Progenitor cell of endocrine pancreas (in vitro differentiated cells): ENCODE measurements around the gene S100A14. TPM values are rescaled to one million over a fixed set of nuclear protein-coding genes. Genes with fewer than 3 reads are reported as not detected.

Experiments used
- DNase-seq: peaks from one replicate; pipeline ENCODE4 v3.0.0; 2021; ENCODE audit warnings: low spot score; ENCODE audit not compliant: unreplicated experiment
- H3K27ac Mint-ChIP-seq: 2 replicates; pipeline ENCODE4 v1.8.0; 2021; ENCODE audit warnings: mild to moderate bottlenecking, moderate library complexity, mixed read lengths
- H3K27me3 Mint-ChIP-seq: 2 replicates; pipeline ENCODE4 v1.8.0; 2021; ENCODE audit warnings: mixed read lengths
- H3K36me3 Mint-ChIP-seq: 2 replicates; pipeline ENCODE4 v1.8.0; 2022; ENCODE audit warnings: mixed read lengths; ENCODE audit not compliant: insufficient read depth
- H3K4me1 Mint-ChIP-seq: 2 replicates; pipeline ENCODE4 v1.8.0; 2021; ENCODE audit warnings: low read depth, mixed read lengths
- H3K4me3 Mint-ChIP-seq: 2 replicates; pipeline ENCODE4 v1.8.0; 2021; ENCODE audit warnings: low read depth, mild to moderate bottlenecking, moderate library complexity, mixed read lengths
- H3K9me3 Mint-ChIP-seq: 2 replicates; pipeline ENCODE4 v1.8.0; 2021; ENCODE audit warnings: low read depth, mixed read lengths
- total RNA-seq: library from RNA; stranded (reverse); gene quantifications from 2 replicates; pipeline ENCODE4 v1.2.1, GENCODE V29; 2021
- TF ChIP-seq, protein P1 (sequence below): fragments of 200-600 bp; sonication (generic); IDR thresholded peaks from one replicate; pipeline ENCODE4 v1.5.0; 2021; ENCODE audit warnings: antibody characterized with exemption, mild to moderate bottlenecking; ENCODE audit not compliant: unreplicated experiment

The S100A14 gene
- total RNA-seq, 1 donor from 2014 or later: 1.4 TPM

DNA sequence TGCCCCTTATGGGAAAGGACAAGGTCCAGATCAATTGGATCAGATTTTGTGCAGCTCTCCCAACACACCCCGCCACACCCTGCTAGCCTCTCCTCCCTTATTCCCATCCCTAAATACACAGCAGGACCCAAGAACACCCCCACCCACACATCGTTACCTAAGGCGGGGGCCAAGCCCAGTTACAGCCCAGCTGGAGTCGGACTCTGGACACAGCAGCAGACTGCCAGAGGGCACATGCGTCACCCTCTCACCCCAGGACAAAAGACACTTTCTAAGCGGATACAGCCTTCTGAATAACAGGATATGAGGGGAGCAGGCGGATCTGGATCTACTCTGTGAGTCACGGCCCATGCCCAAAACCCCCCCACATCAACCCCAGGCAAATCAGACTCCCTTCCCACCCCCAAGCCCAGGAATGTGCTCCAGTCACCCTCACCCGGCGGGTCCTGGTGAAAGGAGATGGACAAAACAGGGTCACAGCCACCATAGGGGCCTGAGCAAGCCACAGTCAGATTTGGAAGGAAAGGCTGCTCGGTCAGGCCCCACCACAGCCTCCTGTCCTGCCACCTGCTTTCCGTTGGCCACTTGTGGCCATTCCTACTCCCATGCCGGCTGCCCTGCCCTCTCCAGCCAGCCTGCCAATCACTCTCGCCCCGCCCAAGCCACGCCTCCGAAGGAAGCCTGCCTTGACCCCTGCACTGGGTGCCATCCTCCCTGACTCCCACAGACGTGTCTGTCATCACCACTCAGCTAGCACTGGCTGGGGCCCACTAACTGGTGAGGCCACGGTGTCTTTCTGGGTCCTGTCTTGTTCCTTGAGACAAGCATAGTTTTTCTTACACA is 7.2 kb downstream of the S100A14 start:
- DNase-seq: no peak
- Mint-ChIP-seq H3K27me3 (no peaks in the 10 kb centered on the region), H3K9me3 (no peaks in the 10 kb centered on the region), H3K36me3 (peaks cover 8% of the 10 kb centered on the region), H3K4me1 (peaks cover 40% of the 10 kb centered on the region), H3K27ac (no peak overlapping the region), H3K4me3 (peak overlapping the region; percentile 43)
- TF ChIP-seq, protein P1, sequence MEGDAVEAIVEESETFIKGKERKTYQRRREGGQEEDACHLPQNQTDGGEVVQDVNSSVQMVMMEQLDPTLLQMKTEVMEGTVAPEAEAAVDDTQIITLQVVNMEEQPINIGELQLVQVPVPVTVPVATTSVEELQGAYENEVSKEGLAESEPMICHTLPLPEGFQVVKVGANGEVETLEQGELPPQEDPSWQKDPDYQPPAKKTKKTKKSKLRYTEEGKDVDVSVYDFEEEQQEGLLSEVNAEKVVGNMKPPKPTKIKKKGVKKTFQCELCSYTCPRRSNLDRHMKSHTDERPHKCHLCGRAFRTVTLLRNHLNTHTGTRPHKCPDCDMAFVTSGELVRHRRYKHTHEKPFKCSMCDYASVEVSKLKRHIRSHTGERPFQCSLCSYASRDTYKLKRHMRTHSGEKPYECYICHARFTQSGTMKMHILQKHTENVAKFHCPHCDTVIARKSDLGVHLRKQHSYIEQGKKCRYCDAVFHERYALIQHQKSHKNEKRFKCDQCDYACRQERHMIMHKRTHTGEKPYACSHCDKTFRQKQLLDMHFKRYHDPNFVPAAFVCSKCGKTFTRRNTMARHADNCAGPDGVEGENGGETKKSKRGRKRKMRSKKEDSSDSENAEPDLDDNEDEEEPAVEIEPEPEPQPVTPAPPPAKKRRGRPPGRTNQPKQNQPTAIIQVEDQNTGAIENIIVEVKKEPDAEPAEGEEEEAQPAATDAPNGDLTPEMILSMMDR: no peak

DNA sequence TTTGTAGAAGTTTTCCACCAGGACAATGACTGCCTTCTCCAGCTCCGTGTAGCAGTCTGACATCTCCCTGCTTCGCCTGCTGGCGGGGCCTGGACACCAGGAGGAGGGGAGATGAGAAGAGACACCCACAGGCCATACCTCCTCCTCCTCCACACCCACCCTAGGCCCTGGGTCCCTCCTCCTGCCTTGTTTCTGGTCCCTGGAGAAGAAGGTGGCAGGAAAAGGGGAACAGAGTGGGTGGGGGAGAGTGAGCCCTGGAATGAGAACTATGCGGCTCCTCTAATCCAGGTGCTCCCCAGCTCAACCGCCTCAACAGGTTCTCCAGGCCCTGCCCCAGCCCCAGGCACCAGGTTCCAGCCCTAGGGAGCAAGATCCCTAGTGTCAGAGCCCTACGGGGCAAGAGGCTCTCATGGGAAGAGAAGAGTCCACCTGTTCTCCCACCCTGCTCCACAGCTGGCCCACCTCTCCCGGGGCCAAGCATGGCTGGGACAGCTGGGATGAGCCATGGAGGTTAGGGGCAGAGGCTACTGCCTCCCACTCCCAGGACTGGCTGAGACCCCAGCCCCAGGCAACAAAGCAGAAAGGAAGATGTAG is 7.9 kb downstream of the S100A14 start:
- no peak for DNase-seq
- H3K27ac Mint-ChIP-seq: peak overlapping the region; percentile 16
- H3K27me3 Mint-ChIP-seq: no peaks in the 10 kb centered on the region
- H3K4me1 Mint-ChIP-seq: peaks cover 37% of the 10 kb centered on the region
- no peaks in the 10 kb centered on the region for H3K9me3 Mint-ChIP-seq
- peaks cover 8% of the 10 kb centered on the region for H3K36me3 Mint-ChIP-seq
- TF ChIP-seq, protein P1: no peak
- no peak overlapping the region for H3K4me3 Mint-ChIP-seq

- TF ChIP-seq, protein P1: no peak
- peaks cover 32% of the 10 kb centered on the region for H3K4me1 Mint-ChIP-seq
- H3K36me3 Mint-ChIP-seq: peaks cover 8% of the 10 kb centered on the region
- no peaks in the 10 kb centered on the region for H3K27me3 Mint-ChIP-seq
- H3K4me3 Mint-ChIP-seq: no peak overlapping the region
- H3K27ac Mint-ChIP-seq: no peak overlapping the region
- no peaks in the 10 kb centered on the region for H3K9me3 Mint-ChIP-seq
- DNase-seq: no peak
Measured at GRCh38 chr1:153607381-153607780, 8.7 kb downstream of the S100A14 start.

- Mint-ChIP-seq H3K27me3 (no peaks in the 10 kb centered on the region), H3K4me1 (peaks cover 20% of the 10 kb centered on the region), H3K27ac (no peak overlapping the region), H3K4me3 (no peak overlapping the region), H3K9me3 (no peaks in the 10 kb centered on the region), H3K36me3 (peaks cover 8% of the 10 kb centered on the region)
- DNase-seq: no peak
- TF ChIP-seq, protein P1: no peak
Measured at GRCh38 chr1:153606194-153606593, 9.9 kb downstream of the S100A14 start.

DNA sequence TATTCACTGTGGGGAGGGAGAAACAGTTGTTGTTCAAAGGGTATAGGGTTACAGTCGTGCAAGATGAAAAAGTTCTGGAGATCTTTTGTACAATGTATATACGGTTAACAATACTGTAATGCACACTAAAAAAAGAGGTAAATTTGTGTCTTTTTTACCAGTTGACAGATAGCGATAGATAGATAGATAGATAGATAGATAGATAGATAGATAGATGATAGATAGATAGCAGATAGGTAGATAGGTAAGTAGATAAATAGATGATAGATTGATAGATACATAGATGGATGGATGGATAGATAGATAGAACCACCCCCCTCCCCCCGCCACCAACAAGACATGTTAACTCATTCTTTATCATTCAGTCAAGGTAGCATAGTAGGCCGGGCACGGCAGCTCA is 13.4 kb downstream of the S100A14 start:
- Mint-ChIP-seq H3K27ac (no peak overlapping the region), H3K27me3 (no peaks in the 10 kb centered on the region), H3K36me3 (peaks cover 8% of the 10 kb centered on the region), H3K4me3 (no peak overlapping the region), H3K9me3 (no peaks in the 10 kb centered on the region), H3K4me1 (no peaks in the 10 kb centered on the region)
- TF ChIP-seq, protein P1: no peak
- no peak for DNase-seq
